Activated B cell treated with CpG ODN at 0.5 μM for 24 hours (primary cell): Measurements from ENCODE around the gene PLSCR4. TPM values are rescaled to one million over a fixed set of nuclear protein-coding genes. Genes with fewer than 3 reads are reported as not detected.
A peak's percentile ranks its signal among the peaks of the same experiment; 100 is the strongest.

ENCODE experiments used
- ATAC-seq: fragments of 200-7000 bp; cut with Tn5 transposase; one replicate; pipeline ENCODE4 v1.10.0; 2021; ENCODE audit warnings: low read depth, mild to moderate bottlenecking, moderate library complexity
- CTCF ChIA-PET: fragments of 350-600 bp; sonication (Branson Sonifier 250); formaldehyde crosslinking; loops from one replicate; lab custom pipeline; 2021; ENCODE audit warnings: antibody characterized with exemption; lab: Charles Lee
- POLR2A ChIA-PET: fragments of 350-600 bp; sonication (Branson Sonifier 250); formaldehyde crosslinking; loops from one replicate; lab custom pipeline; 2021; ENCODE audit warnings: antibody characterized with exemption; lab: Charles Lee
- DNase-seq: peaks from one replicate; pipeline ENCODE4 v3.0.0; 2022
- H3K27ac Mint-ChIP-seq: one replicate; pipeline ENCODE4 v1.8.0; 2020; ENCODE audit warnings: mixed read lengths
- H3K27me3 Mint-ChIP-seq: one replicate; pipeline ENCODE4 v1.8.0; 2021; ENCODE audit warnings: mixed read lengths
- H3K36me3 Mint-ChIP-seq: one replicate; pipeline ENCODE4 v1.8.0; 2021; ENCODE audit warnings: low read depth, mixed read lengths
- H3K4me1 Mint-ChIP-seq: one replicate; pipeline ENCODE4 v1.8.0; 2021; ENCODE audit warnings: mixed read lengths
- H3K4me3 Mint-ChIP-seq: one replicate; pipeline ENCODE4 v1.8.0; 2020; ENCODE audit warnings: mild to moderate bottlenecking, mixed read lengths
- H3K9me3 Mint-ChIP-seq: one replicate; pipeline ENCODE4 v1.8.0; 2020; ENCODE audit warnings: mixed read lengths
- intact Hi-C: fragments of 100-400 bp; cut with micrococcal nuclease; formaldehyde crosslinking; loops from one replicate; pipeline ENCODE4 v1.15.1; 2024
- total RNA-seq: library from RNA; stranded (reverse); gene quantifications from 2 replicates; pipeline ENCODE4 v1.2.3, GENCODE V29; 2022
- TF ChIP-seq, protein P1 (sequence below): fragments of 200-600 bp; IDR thresholded peaks from one replicate; pipeline ENCODE4 v1.8.0; 2022; ENCODE audit warnings: antibody characterized with exemption, mild to moderate bottlenecking

The PLSCR4 gene
- total RNA-seq, 1 donor from 2014 or later = not detected

DNA sequence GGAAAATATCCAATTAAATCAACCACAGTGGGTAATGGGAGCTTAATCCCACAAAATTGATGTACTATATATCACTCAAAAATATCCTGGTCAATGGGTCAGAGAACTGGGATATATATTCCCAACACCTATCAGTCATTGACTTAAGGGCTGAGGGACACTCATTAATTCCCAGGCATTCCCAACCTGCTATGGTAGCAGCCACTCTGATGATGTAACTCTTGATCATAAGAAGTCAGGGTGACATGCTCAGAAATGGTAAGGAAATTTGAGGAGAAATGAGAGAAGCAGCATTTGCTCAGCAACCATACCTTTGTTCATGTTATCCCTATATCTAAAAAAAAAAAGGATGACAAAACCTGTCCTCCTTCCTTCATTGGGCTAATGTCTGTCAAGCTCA lies 86.8 kb downstream of the PLSCR4 start:
- CTCF ChIA-PET = no interaction called here
- H3K36me3 Mint-ChIP-seq = no peaks in the 10 kb centered on the region

GRCh38 chr3:146163584-146163983 lies 87.3 kb downstream of the PLSCR4 start:
- ChIA-PET POLR2A (no interaction called here), CTCF (interaction anchor here (1.5 kb wide), 1 partner anchor 26 kb away, joined by 3 read pairs; no protein-coding TSS in a partner anchor)
- H3K27me3 Mint-ChIP-seq = peaks cover 32% of the 10 kb centered on the region
- H3K9me3 Mint-ChIP-seq = no peaks in the 10 kb centered on the region
- DNase-seq (no peak), ATAC-seq (no peak)
- no peak overlapping the region for H3K4me3 Mint-ChIP-seq
- no peaks in the 10 kb centered on the region for H3K36me3 Mint-ChIP-seq
- H3K4me1 Mint-ChIP-seq = peaks cover 15% of the 10 kb centered on the region
- intact Hi-C loops = no loop called here
- H3K27ac Mint-ChIP-seq = no peak overlapping the region
- TF ChIP-seq, protein P1, sequence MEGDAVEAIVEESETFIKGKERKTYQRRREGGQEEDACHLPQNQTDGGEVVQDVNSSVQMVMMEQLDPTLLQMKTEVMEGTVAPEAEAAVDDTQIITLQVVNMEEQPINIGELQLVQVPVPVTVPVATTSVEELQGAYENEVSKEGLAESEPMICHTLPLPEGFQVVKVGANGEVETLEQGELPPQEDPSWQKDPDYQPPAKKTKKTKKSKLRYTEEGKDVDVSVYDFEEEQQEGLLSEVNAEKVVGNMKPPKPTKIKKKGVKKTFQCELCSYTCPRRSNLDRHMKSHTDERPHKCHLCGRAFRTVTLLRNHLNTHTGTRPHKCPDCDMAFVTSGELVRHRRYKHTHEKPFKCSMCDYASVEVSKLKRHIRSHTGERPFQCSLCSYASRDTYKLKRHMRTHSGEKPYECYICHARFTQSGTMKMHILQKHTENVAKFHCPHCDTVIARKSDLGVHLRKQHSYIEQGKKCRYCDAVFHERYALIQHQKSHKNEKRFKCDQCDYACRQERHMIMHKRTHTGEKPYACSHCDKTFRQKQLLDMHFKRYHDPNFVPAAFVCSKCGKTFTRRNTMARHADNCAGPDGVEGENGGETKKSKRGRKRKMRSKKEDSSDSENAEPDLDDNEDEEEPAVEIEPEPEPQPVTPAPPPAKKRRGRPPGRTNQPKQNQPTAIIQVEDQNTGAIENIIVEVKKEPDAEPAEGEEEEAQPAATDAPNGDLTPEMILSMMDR = no peak

More for the DNA sequence above, 86.8 kb downstream of the PLSCR4 start:
- Mint-ChIP-seq H3K9me3 (no peaks in the 10 kb centered on the region), H3K27me3 (peaks cover 29% of the 10 kb centered on the region), H3K4me1 (peaks cover 15% of the 10 kb centered on the region), H3K27ac (no peak overlapping the region), H3K4me3 (no peak overlapping the region)
- DNase-seq (no peak), ATAC-seq (no peak)
- intact Hi-C loops = no loop called here
- POLR2A ChIA-PET = no interaction called here
- TF ChIP-seq, protein P1 = no peak

GRCh38 chr3:146162561-146162960 lies 88.3 kb downstream of the PLSCR4 start:
- no peak for DNase-seq
- intact Hi-C loops = no loop called here
- Mint-ChIP-seq H3K4me1 (peaks cover 15% of the 10 kb centered on the region), H3K9me3 (no peaks in the 10 kb centered on the region), H3K27me3 (peaks cover 35% of the 10 kb centered on the region), H3K36me3 (no peaks in the 10 kb centered on the region), H3K27ac (no peak overlapping the region), H3K4me3 (no peak overlapping the region)
- POLR2A ChIA-PET = no interaction called here
- no peak for ATAC-seq
- TF ChIP-seq, protein P1 = no peak
- CTCF ChIA-PET = interaction anchor here (1.5 kb wide), 1 partner anchor 27 kb away, joined by 3 read pairs; no protein-coding TSS in a partner anchor

DNA sequence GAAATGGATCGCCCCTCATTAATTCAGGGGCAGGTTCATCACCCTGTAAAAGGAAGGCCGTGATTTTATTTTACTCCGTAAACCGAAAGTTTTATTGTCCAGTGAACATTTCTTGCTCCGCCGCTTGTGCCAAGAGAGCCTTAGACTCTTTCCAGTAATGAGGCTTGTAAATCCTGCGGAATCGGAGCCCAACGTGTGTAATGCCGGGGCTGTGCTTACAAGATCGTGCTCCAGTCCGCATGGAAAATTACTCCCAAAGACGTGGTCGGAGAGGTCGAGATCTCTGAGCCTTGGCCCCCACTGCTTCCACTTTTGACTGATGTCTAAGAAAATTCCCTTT lies 89.3 kb downstream of the PLSCR4 start:
- H3K4me3 Mint-ChIP-seq = peak overlapping the region; percentile 33
- no peaks in the 10 kb centered on the region for H3K9me3 Mint-ChIP-seq
- ATAC-seq = no peak
- no peak overlapping the region for H3K27ac Mint-ChIP-seq
- TF ChIP-seq, protein P1 = no peak
- no peaks in the 10 kb centered on the region for H3K36me3 Mint-ChIP-seq
- intact Hi-C loops = no loop called here
- H3K4me1 Mint-ChIP-seq = peaks cover 15% of the 10 kb centered on the region
- ChIA-PET CTCF (no interaction called here), POLR2A (no interaction called here)
- no peak for DNase-seq
- peaks cover 37% of the 10 kb centered on the region for H3K27me3 Mint-ChIP-seq

DNA sequence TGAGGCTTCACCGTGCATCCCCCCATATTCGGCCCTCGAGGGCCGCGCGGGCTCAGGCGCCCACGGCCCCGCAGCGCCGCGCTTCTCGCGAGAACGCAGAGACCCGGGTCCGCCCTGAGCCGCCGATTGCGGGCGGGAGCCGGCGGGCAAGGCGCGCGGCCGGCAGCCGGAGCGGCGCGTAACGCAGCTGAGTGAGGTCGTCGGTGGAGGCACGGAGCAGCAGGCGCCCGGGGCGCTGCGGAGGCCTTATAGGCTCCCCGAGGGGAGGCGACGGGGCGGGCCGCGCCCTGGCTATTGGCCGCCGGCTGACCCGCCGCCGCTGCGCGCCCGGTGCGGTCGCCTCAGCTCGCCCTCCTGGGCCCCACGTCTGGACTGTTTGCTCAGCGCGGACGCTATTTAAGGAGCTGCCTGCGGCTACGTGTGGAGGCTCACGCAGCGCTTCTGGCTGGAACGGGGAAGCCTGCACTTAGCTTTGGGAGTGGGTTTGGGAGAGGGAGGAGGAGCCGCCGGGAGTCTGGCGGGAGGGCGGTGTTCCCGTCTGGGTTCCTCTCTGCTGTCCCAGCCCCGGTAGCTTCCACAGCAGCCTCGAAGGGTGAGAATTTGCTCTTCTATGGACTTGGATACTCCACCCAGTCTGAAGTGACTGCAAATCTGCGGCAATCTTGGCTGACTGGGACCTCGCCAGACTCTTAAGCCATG lies 89.8 kb downstream of the PLSCR4 start, which contains the start of gene PLOD2:
PLOD2 (minus strand) TSS at position 221 of the 699 bp plus-strand sequence; CDS start at position 26, 195 bp downstream.
- peak within 1 kb of the TSS; percentile 33 for H3K4me3 Mint-ChIP-seq
- intact Hi-C loops = no loop called here
- TF ChIP-seq, protein P1 = no peak
- no peak within 1 kb of the TSS for H3K27ac Mint-ChIP-seq
- H3K4me1 Mint-ChIP-seq = peaks cover 15% of the 10 kb centered on the region
- ChIA-PET CTCF (no interaction called here), POLR2A (no interaction called here)
- H3K27me3 Mint-ChIP-seq = peaks cover 37% of the 10 kb centered on the region
- DNase-seq = peak; percentile 17
- ATAC-seq = no peak
- H3K36me3 Mint-ChIP-seq = no peaks in the 10 kb centered on the region
- H3K9me3 Mint-ChIP-seq = no peaks in the 10 kb centered on the region
